Measurements from ENCODE around the gene GRAMD2B.
"Not testable (repeated sequence)": the region's sequence is repeated elsewhere in the genome, so short reads cannot be mapped to it uniquely, and the experiment has no call there.

Gene GRAMD2B

DNA sequence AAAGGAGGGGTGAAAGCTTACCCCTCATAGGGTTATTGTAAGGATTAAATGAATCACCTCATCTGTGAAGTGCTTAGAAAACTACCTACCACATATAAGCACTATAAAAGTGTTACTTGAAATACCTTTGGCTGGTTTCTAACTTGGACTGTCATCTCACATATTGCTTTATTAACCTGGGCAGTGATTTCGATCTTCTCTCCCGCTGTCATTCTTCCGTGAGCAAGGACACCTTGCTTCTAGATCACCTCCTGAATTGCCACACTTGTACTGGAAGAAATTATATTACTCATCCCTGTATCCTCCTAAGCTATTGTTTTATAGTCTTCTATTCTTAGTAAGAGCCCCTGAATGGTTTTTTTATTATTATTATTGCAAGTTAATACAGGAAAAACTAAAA is 34.0 kb upstream of the GRAMD2B start:
- Histone ChIP-seq H3K9me3 (no peaks in the 10 kb centered on the region; the same call in 1 of the 2 replicates), H3K27me3 (no peaks in the 10 kb centered on the region), H3K36me3 (no peaks in the 10 kb centered on the region), H3K27ac (no peak overlapping the region), H3K4me1 (no peaks in the 10 kb centered on the region), H3K4me2 (no peak overlapping the region), H3K9ac (no peak overlapping the region), H3K4me3 (no peak overlapping the region), H4K20me1 (no peaks in the 10 kb centered on the region)
- no peak for TF ChIP-seq Cebpa-rat (IDR thresholded peaks at IDR 0.05)

- Histone ChIP-seq H3K4me1 (no peaks in the 10 kb centered on the region), H3K4me3 (no peak overlapping the region), H3K27me3 (no peaks in the 10 kb centered on the region), H3K9me3 (no peaks in the 10 kb centered on the region; the same call in 1 of the 2 replicates), H3K4me2 (no peak overlapping the region), H4K20me1 (no peaks in the 10 kb centered on the region), H3K36me3 (no peaks in the 10 kb centered on the region), H3K27ac (no peak overlapping the region), H3K9ac (no peak overlapping the region)
- no peak for TF ChIP-seq Cebpa-rat (IDR thresholded peaks at IDR 0.05)
Observed at GRCh38 chr5:126390051-126390450, 33.2 kb upstream of the GRAMD2B start.

DNA sequence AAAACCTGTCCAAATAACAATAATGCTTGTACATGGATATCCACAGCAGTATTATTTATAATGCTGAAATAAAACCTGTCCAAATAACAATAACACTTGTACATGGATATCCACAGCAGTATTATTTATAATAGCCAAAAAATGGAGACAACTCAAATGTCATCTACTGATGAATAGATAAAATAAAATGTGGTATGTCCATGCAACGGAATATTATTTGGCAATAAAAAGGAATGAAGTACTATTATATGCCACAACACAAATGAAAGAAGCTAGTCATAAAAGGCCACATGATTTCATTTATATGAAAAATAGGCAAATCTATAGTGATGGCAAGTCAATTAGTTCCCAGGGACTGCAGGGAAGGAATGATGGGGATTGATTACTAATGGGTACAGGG is 31.8 kb upstream of the GRAMD2B start:
- Histone ChIP-seq H3K9me3 (no peaks in the 10 kb centered on the region; the same call in 1 of the 2 replicates), H3K27ac (no peak overlapping the region), H3K27me3 (no peaks in the 10 kb centered on the region), H3K36me3 (no peaks in the 10 kb centered on the region), H4K20me1 (no peaks in the 10 kb centered on the region), H3K4me3 (no peak overlapping the region), H3K4me2 (no peak overlapping the region), H3K4me1 (no peaks in the 10 kb centered on the region), H3K9ac (no peak overlapping the region)
- no peak for TF ChIP-seq Cebpa-rat (IDR thresholded peaks at IDR 0.05)

- no peak overlapping the region for H3K4me2 ChIP-seq
- no peak overlapping the region for H3K9ac ChIP-seq
- H3K27me3 ChIP-seq: no peaks in the 10 kb centered on the region
- H3K4me3 ChIP-seq: no peak overlapping the region
- TF ChIP-seq Cebpa-rat (IDR thresholded peaks at IDR 0.05): no peak
- no peaks in the 10 kb centered on the region for H3K4me1 ChIP-seq
- H3K27ac ChIP-seq: no peak overlapping the region
- peaks cover 3% of the 10 kb centered on the region for H3K9me3 ChIP-seq
- H3K36me3 ChIP-seq: no peaks in the 10 kb centered on the region
- no peaks in the 10 kb centered on the region for H4K20me1 ChIP-seq
Observed at GRCh38 chr5:126394211-126394788, 28.9 kb upstream of the GRAMD2B start.

DNA sequence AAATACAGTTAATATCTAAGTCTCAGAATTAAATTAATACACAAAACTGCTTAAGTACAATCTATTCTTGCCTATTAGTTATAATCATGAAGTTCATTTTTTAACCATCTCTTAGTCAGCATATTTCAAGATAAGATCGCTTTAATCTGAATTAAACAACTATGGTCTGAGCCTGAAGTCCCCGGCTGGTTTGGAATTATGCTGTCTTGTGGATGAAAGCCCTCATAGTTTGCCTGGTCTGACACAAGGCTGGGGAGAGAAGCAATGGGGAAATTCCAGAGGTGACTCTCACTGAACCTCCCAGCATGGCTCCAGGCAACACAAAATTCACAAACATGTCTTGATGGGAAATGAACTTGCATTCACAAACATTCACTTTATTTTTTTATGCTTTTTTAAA is 28.0 kb upstream of the GRAMD2B start:
- H3K4me1 ChIP-seq: no peaks in the 10 kb centered on the region
- no peak overlapping the region for H3K27ac ChIP-seq
- H3K27me3 ChIP-seq: no peaks in the 10 kb centered on the region
- H3K36me3 ChIP-seq: no peaks in the 10 kb centered on the region
- H3K9ac ChIP-seq: no peak overlapping the region
- TF ChIP-seq Cebpa-rat (IDR thresholded peaks at IDR 0.05): no peak
- H3K4me3 ChIP-seq: no peak overlapping the region
- peaks cover 4% of the 10 kb centered on the region for H3K9me3 ChIP-seq
- no peak overlapping the region for H3K4me2 ChIP-seq
- H4K20me1 ChIP-seq: no peaks in the 10 kb centered on the region

DNA sequence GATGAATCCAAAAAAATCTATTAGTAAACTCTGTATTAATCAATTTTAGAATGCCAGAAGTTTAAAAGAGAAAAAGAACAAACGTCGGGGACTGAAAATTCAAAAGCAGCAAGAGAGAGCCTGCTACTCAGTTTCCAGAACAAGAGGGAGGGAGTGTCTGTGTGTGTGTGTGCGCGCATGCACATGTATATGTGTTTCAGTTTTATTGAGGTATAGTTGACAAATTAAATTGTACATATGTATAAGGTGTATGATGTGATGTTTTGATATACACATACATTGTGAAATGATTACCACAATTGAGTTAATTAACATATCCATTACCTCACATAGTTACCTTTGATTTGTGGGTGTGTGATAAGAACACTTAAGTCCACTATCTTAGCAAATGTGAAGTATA is 27.6 kb upstream of the GRAMD2B start:
- no peak for TF ChIP-seq Cebpa-rat (IDR thresholded peaks at IDR 0.05)
- H3K4me2 ChIP-seq: no peak overlapping the region
- H3K27me3 ChIP-seq: no peaks in the 10 kb centered on the region
- H3K9ac ChIP-seq: no peak overlapping the region
- H3K9me3 ChIP-seq: peaks cover 7% of the 10 kb centered on the region
- no peak overlapping the region for H3K27ac ChIP-seq
- H4K20me1 ChIP-seq: no peaks in the 10 kb centered on the region
- no peaks in the 10 kb centered on the region for H3K4me1 ChIP-seq
- no peak overlapping the region for H3K4me3 ChIP-seq
- no peaks in the 10 kb centered on the region for H3K36me3 ChIP-seq

- H3K4me1 ChIP-seq, H3K27ac ChIP-seq, H3K4me3 ChIP-seq, H3K27me3 ChIP-seq, H4K20me1 ChIP-seq, H3K36me3 ChIP-seq, H3K4me2 ChIP-seq, H3K9ac ChIP-seq: not testable (repeated sequence)
- peaks cover 17% of the 10 kb centered on the region for H3K9me3 ChIP-seq
Observed at GRCh38 chr5:126396721-126397120, 26.5 kb upstream of the GRAMD2B start.

DNA sequence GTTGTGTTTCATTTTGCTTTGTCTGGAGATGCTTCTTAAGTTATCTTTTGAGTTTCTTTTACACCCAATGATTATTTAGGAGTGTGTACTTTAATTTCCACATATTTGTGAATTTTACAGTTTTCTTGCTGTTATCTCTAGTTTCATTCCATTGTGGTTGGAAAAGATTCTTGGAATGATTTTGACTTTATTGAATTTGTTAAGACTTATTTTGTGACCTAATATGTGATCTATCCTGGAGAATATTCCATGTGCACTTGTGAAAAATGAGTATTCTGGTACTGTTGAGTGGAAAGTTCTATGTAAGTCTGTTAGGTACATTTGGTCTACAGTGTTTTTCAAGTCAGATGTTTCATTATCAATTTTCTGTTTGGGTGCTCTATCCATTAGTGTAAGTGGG is 24.4 kb upstream of the GRAMD2B start:
- Histone ChIP-seq H3K4me2 (no peak overlapping the region), H4K20me1 (no peaks in the 10 kb centered on the region), H3K4me1 (no peaks in the 10 kb centered on the region), H3K4me3 (no peak overlapping the region), H3K36me3 (no peaks in the 10 kb centered on the region), H3K9ac (no peak overlapping the region), H3K27me3 (no peaks in the 10 kb centered on the region), H3K27ac (no peak overlapping the region), H3K9me3 (peaks cover 23% of the 10 kb centered on the region)
- no peak for TF ChIP-seq Cebpa-rat (IDR thresholded peaks at IDR 0.05)

DNA sequence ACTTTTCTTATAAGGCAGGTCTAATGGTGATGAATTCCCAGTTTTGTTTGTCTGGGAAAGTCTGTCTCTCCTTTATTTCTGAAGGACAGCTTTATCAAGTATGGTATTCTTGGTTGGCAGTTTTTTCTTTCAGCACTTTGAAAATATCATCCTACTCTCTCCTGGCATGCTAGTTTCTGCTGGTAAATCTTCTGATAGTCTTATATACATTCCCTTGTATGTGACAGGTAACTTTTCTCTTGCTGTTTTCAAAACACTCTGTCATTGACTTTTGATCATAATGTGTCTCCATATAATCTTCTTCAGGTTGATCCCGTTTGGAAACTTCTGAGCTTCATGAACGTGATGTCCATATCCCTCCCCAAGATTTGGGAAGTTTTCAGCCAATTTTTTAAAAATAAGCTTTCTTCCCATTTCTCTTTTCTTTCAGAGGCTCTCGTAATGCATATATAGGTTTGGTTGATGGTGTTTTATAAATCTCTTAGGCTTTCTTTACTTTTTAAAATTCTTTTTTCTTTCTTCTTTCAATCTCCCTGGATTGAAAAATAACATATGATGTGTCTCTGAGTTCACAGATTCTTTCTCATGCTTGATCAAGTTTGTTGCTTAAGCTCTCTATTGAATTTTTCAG is 22.5 kb upstream of the GRAMD2B start:
- no peaks in the 10 kb centered on the region for H3K4me1 ChIP-seq
- peaks cover 23% of the 10 kb centered on the region for H3K9me3 ChIP-seq
- H3K4me2 ChIP-seq: no peak overlapping the region
- H3K27me3 ChIP-seq: no peaks in the 10 kb centered on the region
- no peak overlapping the region for H3K9ac ChIP-seq
- H3K27ac ChIP-seq: no peak overlapping the region
- TF ChIP-seq Cebpa-rat (IDR thresholded peaks at IDR 0.05): no peak
- no peaks in the 10 kb centered on the region for H3K36me3 ChIP-seq
- no peaks in the 10 kb centered on the region for H4K20me1 ChIP-seq
- H3K4me3 ChIP-seq: no peak overlapping the region

DNA sequence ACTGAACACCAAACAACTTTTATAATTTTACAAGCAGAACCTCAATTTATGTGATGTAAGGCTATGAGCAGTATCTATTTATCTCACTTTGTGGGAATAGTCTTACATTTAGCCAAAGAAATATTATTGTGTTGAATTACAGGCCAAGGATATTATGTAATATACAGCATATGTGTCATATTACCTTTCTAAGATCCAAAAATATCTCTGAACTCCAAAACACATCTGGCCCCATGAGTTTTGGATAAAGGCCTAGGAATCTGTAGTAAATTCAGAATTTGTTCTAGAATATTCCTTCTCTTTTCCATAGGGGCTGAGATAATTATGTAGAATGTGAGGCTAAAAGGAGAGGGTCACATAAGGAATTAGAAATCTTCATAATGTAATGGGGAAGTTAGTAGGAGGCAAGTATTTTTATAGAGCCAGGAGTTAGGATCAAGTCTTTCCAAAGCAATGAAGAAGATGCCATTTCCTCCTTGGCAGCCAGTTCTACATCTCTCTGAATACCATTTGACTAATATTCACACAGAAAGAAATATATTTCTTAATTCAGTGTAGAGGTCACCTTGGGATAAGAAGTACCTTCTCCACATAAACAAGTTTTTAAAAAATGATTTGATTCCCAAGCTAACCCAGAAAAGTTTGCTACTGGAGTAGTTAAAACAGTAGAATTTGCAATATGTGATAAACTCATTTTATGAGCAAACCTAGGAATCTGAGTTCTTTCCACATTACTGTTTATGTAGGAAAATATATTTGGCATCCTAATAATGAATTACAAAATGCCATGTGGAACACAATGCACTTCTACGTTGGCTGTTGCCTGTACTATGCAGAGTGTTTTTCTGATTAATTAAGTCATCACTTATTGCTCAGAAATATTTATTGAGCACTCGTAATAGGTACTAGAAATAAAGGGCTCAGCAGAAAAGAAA is 20.3 kb upstream of the GRAMD2B start:
- Histone ChIP-seq H4K20me1 (no peaks in the 10 kb centered on the region), H3K4me1 (no peaks in the 10 kb centered on the region), H3K27me3 (no peaks in the 10 kb centered on the region), H3K27ac (no peak overlapping the region), H3K36me3 (no peaks in the 10 kb centered on the region), H3K9me3 (peaks cover 23% of the 10 kb centered on the region), H3K4me2 (no peak overlapping the region), H3K9ac (no peak overlapping the region), H3K4me3 (no peak overlapping the region)
- no peak for TF ChIP-seq Cebpa-rat (IDR thresholded peaks at IDR 0.05)
